ENCODE results near the gene EPHB1.
"Not testable (repeated sequence)": the region's sequence is repeated elsewhere in the genome, so short reads cannot be mapped to it uniquely, and the experiment has no call there.

EPHB1 gene

DNA sequence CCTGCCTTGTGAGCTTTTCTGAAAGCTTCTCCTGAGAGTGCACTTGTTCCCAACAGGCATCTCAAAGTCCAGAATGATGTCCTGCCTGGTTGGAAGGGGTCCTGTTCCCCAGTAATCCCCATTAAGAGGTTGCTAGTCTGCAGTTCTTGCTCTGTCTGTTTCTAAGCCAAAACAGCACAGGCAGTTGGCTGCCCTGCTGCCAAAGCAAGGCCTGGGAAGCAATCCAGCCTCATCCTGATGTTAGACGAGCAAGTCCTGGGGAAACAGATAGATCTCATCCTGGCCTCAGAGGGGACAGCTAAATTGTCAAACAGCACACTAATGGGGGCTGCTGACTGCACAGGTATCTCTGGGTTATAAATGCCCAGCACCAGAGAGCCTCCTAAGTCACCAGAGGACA lies 198.0 kb downstream of the EPHB1 start:
- peaks cover 11% of the 10 kb centered on the region for H3K27me3 ChIP-seq (ENCODE audit: insufficient read depth, poor library complexity, severe bottlenecking)
- no peaks in the 10 kb centered on the region for H3K36me3 ChIP-seq (ENCODE audit: low read depth)
- TF ChIP-seq CTCF (IDR thresholded peaks at IDR 0.05; ENCODE audit: poor library complexity, severe bottlenecking): no peak
- ATAC-seq (ENCODE audit: low read depth): no peak
- no peak overlapping the region for H3K27ac ChIP-seq (ENCODE audit: poor library complexity, severe bottlenecking)
- H3K4me3 ChIP-seq (ENCODE audit: severe bottlenecking): no peak overlapping the region
- no peak for DNase-seq (ENCODE audit: low spot score)
- no peaks in the 10 kb centered on the region for H3K4me1 ChIP-seq (ENCODE audit: insufficient read depth, poor library complexity, severe bottlenecking)
- H3K9me3 ChIP-seq (ENCODE audit: severe bottlenecking): no peaks in the 10 kb centered on the region

GRCh38 chr3:134998158-134998557 lies 203.1 kb downstream of the EPHB1 start:
- Histone ChIP-seq H3K9me3 (ENCODE audit: severe bottlenecking) (no peaks in the 10 kb centered on the region), H3K27me3 (ENCODE audit: insufficient read depth, poor library complexity, severe bottlenecking) (no peaks in the 10 kb centered on the region), H3K36me3 (ENCODE audit: low read depth) (no peaks in the 10 kb centered on the region), H3K4me3 (ENCODE audit: severe bottlenecking) (no peak overlapping the region), H3K4me1 (ENCODE audit: insufficient read depth, poor library complexity, severe bottlenecking) (no peaks in the 10 kb centered on the region), H3K27ac (ENCODE audit: poor library complexity, severe bottlenecking) (no peak overlapping the region)
- no peak for ATAC-seq (ENCODE audit: low read depth)
- DNase-seq (ENCODE audit: low spot score): no peak
- TF ChIP-seq CTCF (IDR thresholded peaks at IDR 0.05; ENCODE audit: poor library complexity, severe bottlenecking): no peak

DNA sequence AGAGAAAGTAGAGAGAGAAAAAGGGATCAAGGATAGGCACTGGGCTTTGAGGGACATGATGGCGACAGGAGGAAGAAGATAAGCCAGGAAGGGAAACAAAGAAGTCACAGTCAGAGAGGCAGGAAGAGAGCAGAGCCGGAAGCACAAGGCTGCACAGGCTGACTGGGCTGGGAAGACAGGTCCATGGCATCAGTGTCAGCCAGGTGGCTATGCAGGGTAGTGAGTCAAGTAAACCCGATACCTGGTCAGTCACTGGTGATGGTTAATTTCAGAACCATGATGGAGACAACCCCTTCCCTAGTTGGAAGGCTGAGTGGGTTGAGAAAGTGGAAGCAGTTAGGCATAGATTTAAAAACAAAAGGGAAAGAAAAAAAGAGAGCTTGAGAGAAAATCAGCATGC lies 203.8 kb downstream of the EPHB1 start:
- no peaks in the 10 kb centered on the region for H3K9me3 ChIP-seq (ENCODE audit: severe bottlenecking)
- H3K27ac ChIP-seq (ENCODE audit: poor library complexity, severe bottlenecking): no peak overlapping the region
- H3K4me1 ChIP-seq (ENCODE audit: insufficient read depth, poor library complexity, severe bottlenecking): no peaks in the 10 kb centered on the region
- no peak for DNase-seq (ENCODE audit: low spot score)
- no peak overlapping the region for H3K4me3 ChIP-seq (ENCODE audit: severe bottlenecking)
- no peaks in the 10 kb centered on the region for H3K27me3 ChIP-seq (ENCODE audit: insufficient read depth, poor library complexity, severe bottlenecking)
- TF ChIP-seq CTCF (IDR thresholded peaks at IDR 0.05; ENCODE audit: poor library complexity, severe bottlenecking): no peak
- no peaks in the 10 kb centered on the region for H3K36me3 ChIP-seq (ENCODE audit: low read depth)
- no peak for ATAC-seq (ENCODE audit: low read depth)

GRCh38 chr3:135000465-135000864 lies 205.4 kb downstream of the EPHB1 start:
- Histone ChIP-seq H3K9me3 (ENCODE audit: severe bottlenecking) (no peaks in the 10 kb centered on the region), H3K4me1 (ENCODE audit: insufficient read depth, poor library complexity, severe bottlenecking) (no peaks in the 10 kb centered on the region), H3K27ac (ENCODE audit: poor library complexity, severe bottlenecking) (no peak overlapping the region), H3K27me3 (ENCODE audit: insufficient read depth, poor library complexity, severe bottlenecking) (no peaks in the 10 kb centered on the region), H3K4me3 (ENCODE audit: severe bottlenecking) (no peak overlapping the region), H3K36me3 (ENCODE audit: low read depth) (no peaks in the 10 kb centered on the region)
- ATAC-seq (ENCODE audit: low read depth): no peak
- no peak for TF ChIP-seq CTCF (IDR thresholded peaks at IDR 0.05; ENCODE audit: poor library complexity, severe bottlenecking)
- no peak for DNase-seq (ENCODE audit: low spot score)

DNA sequence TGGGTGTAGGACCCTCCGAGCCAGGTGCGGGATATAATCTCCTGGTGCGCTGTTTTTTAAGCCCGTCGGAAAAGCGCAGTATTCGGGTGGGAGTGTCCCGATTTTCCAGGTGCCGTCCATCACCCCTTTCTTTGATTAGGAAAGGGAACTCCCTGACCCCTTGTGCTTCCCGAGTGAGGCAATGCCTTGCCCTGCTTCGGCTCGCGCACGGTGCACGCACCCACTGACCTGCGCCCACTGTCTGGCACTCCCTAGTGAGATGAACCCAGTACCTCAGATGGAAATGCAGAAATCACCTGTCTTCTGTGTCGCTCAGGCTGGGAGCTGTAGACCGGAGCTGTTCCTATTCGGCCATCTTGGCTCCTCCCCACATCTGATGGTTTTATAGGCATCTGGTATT lies 210.6 kb downstream of the EPHB1 start:
- not testable (repeated sequence) for H3K27me3 ChIP-seq (ENCODE audit: insufficient read depth, poor library complexity, severe bottlenecking); H3K4me1 ChIP-seq (ENCODE audit: insufficient read depth, poor library complexity, severe bottlenecking); H3K36me3 ChIP-seq (ENCODE audit: low read depth); H3K9me3 ChIP-seq (ENCODE audit: severe bottlenecking); H3K4me3 ChIP-seq (ENCODE audit: severe bottlenecking); DNase-seq (ENCODE audit: low spot score); H3K27ac ChIP-seq (ENCODE audit: poor library complexity, severe bottlenecking); ATAC-seq (ENCODE audit: low read depth)
